ENCODE data around the gene TEAD1. TPM values are rescaled to one million over a fixed set of nuclear protein-coding genes. Genes with fewer than 3 reads are reported as not detected.

Gene TEAD1
- total and polyA plus RNA-seq, 2 experiments from 2014 or later: 24.5 to 103 TPM

DNA sequence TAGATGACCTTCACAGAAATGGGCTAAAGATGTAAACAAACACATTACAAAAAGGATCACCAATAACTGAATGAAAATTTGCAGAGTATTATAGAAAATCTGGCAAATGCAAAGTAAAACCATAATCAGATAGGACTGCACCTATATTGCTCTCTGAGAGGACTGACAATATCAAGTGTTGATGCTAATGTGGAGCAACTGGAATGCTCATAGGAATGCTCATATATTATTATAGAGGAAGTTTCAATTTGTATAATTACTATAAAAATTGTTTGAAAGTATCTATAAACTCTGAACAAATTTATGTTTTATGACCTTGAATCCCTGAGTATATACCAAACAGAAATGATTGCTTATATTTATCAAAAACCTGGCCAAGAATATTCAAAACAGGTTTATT lies 18.4 kb upstream of the TEAD1 start:
- Mint-ChIP-seq H3K27ac (no peak overlapping the region), H3K4me3 (no peak overlapping the region), H3K9me3 (peaks cover 15% of the 10 kb centered on the region), H3K4me1 (no peaks in the 10 kb centered on the region), H3K36me3 (ENCODE audit: low read depth) (peaks cover 10% of the 10 kb centered on the region; the same call in 2 of the 3 replicates), H3K27me3 (ENCODE audit: insufficient read depth, low read depth, poor library complexity) (no peaks in the 10 kb centered on the region)
- no peaks in the 10 kb centered on the region for H3K36me3 ChIP-seq (ENCODE audit: insufficient read depth)
- no peak overlapping the region for H3K4me2 ChIP-seq
- no peaks in the 10 kb centered on the region for H3K27me3 ChIP-seq (ENCODE audit: insufficient read depth)
- no peaks in the 10 kb centered on the region for H3K79me2 ChIP-seq (replicated peaks; ENCODE audit: insufficient read depth)
- no peak for ATAC-seq
- no peak for DNase-seq (ENCODE audit: low spot score)
- no peaks in the 10 kb centered on the region for H4K20me1 ChIP-seq (replicated peaks; ENCODE audit: insufficient read depth)
- H3F3A ChIP-seq (replicated peaks; ENCODE audit: low read depth): no peaks in the 10 kb centered on the region
- H3K27ac ChIP-seq (ENCODE audit: low read depth): no peak overlapping the region
- TF ChIP-seq JUNB (IDR thresholded peaks at IDR 0.05; ENCODE audit: unreplicated experiment) (no peak), ZNF114 (CRISPR knock-in tag; IDR thresholded peaks at IDR 0.05) (no peak), CREB1 (CRISPR knock-in tag; IDR thresholded peaks at IDR 0.05; ENCODE audit: low read depth) (no peak), ETS1 (IDR thresholded peaks at IDR 0.05) (no peak)
- H2AFZ ChIP-seq: no peak overlapping the region
- H3K9me2 ChIP-seq (ENCODE audit: insufficient read depth): no peaks in the 10 kb centered on the region
- H3K4me1 ChIP-seq (ENCODE audit: insufficient read depth): no peaks in the 10 kb centered on the region
- H3K4me3 ChIP-seq: no peak overlapping the region

DNA sequence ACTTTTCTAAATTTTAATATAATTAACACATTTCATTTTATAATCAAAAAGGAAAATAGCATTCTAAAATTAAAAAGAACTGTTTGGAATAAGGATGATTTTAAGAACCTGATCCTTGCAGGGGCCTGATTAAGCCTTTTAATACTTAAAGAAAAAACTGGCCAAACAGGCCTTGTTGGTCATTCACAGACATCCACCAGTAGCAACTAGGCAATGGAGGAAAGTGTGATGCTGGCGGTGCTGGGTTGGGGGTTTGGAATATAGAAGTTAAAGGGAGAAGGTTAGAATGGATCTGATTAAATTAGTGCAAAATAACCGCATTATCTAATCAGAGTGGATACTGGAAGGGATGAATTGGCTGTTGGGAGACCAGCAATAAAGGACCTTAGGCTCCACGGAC lies 16.9 kb upstream of the TEAD1 start:
- H3K4me2 ChIP-seq: no peak overlapping the region
- peaks cover 10% of the 10 kb centered on the region; the same call in 2 of the 3 replicates for H3K36me3 Mint-ChIP-seq (ENCODE audit: low read depth)
- ATAC-seq: no peak
- H3K9me2 ChIP-seq (ENCODE audit: insufficient read depth): 0 out of 2 replicates have a peak, but pooled peaks cover 4% of the 10 kb centered on the region
- DNase-seq (ENCODE audit: low spot score): no peak
- H3K4me3 ChIP-seq: no peak overlapping the region
- no peaks in the 10 kb centered on the region for H3K79me2 ChIP-seq (replicated peaks; ENCODE audit: insufficient read depth)
- peaks cover 15% of the 10 kb centered on the region for H3K9me3 Mint-ChIP-seq
- no peak overlapping the region for H2AFZ ChIP-seq
- H3K27ac Mint-ChIP-seq: no peak overlapping the region
- no peaks in the 10 kb centered on the region for H3K4me1 ChIP-seq (ENCODE audit: insufficient read depth)
- no peak overlapping the region for H3K27ac ChIP-seq (ENCODE audit: low read depth)
- H3K27me3 ChIP-seq (ENCODE audit: insufficient read depth): no peaks in the 10 kb centered on the region
- no peaks in the 10 kb centered on the region for H3K27me3 Mint-ChIP-seq (ENCODE audit: insufficient read depth, low read depth, poor library complexity)
- H3F3A ChIP-seq (replicated peaks; ENCODE audit: low read depth): no peaks in the 10 kb centered on the region
- H3K4me1 Mint-ChIP-seq: no peaks in the 10 kb centered on the region
- H3K4me3 Mint-ChIP-seq: no peak overlapping the region
- no peaks in the 10 kb centered on the region for H4K20me1 ChIP-seq (replicated peaks; ENCODE audit: insufficient read depth)
- H3K36me3 ChIP-seq (ENCODE audit: insufficient read depth): no peaks in the 10 kb centered on the region
- no peak for TF ChIP-seq STAT1 (IDR thresholded peaks at IDR 0.05; ENCODE audit: unreplicated experiment)
- TF ChIP-seq, protein P1, sequence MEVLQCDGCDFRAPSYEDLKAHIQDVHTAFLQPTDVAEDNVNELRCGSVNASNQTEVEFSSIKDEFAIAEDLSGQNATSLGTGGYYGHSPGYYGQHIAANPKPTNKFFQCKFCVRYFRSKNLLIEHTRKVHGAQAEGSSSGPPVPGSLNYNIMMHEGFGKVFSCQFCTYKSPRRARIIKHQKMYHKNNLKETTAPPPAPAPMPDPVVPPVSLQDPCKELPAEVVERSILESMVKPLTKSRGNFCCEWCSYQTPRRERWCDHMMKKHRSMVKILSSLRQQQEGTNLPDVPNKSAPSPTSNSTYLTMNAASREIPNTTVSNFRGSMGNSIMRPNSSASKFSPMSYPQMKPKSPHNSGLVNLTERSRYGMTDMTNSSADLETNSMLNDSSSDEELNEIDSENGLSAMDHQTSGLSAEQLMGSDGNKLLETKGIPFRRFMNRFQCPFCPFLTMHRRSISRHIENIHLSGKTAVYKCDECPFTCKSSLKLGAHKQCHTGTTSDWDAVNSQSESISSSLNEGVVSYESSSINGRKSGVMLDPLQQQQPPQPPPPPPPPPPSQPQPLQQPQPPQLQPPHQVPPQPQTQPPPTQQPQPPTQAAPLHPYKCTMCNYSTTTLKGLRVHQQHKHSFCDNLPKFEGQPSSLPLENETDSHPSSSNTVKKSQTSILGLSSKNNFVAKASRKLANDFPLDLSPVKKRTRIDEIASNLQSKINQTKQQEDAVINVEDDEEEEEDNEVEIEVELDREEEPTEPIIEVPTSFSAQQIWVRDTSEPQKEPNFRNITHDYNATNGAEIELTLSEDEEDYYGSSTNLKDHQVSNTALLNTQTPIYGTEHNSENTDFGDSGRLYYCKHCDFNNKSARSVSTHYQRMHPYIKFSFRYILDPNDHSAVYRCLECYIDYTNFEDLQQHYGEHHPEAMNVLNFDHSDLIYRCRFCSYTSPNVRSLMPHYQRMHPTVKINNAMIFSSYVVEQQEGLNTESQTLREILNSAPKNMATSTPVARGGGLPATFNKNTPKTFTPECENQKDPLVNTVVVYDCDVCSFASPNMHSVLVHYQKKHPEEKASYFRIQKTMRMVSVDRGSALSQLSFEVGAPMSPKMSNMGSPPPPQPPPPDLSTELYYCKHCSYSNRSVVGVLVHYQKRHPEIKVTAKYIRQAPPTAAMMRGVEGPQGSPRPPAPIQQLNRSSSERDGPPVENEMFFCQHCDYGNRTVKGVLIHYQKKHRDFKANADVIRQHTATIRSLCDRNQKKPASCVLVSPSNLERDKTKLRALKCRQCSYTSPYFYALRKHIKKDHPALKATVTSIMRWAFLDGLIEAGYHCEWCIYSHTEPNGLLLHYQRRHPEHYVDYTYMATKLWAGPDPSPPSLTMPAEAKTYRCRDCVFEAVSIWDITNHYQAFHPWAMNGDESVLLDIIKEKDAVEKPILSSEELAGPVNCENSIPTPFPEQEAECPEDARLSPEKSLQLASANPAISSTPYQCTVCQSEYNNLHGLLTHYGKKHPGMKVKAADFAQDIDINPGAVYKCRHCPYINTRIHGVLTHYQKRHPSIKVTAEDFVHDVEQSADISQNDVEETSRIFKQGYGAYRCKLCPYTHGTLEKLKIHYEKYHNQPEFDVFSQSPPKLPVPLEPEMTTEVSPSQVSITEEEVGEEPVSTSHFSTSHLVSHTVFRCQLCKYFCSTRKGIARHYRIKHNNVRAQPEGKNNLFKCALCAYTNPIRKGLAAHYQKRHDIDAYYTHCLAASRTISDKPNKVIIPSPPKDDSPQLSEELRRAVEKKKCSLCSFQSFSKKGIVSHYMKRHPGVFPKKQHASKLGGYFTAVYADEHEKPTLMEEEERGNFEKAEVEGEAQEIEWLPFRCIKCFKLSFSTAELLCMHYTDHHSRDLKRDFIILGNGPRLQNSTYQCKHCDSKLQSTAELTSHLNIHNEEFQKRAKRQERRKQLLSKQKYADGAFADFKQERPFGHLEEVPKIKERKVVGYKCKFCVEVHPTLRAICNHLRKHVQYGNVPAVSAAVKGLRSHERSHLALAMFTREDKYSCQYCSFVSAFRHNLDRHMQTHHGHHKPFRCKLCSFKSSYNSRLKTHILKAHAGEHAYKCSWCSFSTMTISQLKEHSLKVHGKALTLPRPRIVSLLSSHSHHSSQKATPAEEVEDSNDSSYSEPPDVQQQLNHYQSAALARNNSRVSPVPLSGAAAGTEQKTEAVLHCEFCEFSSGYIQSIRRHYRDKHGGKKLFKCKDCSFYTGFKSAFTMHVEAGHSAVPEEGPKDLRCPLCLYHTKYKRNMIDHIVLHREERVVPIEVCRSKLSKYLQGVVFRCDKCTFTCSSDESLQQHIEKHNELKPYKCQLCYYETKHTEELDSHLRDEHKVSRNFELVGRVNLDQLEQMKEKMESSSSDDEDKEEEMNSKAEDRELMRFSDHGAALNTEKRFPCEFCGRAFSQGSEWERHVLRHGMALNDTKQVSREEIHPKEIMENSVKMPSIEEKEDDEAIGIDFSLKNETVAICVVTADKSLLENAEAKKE (CRISPR knock-in tag; IDR thresholded peaks at IDR 0.05): no peak
- TF ChIP-seq, protein P2, sequence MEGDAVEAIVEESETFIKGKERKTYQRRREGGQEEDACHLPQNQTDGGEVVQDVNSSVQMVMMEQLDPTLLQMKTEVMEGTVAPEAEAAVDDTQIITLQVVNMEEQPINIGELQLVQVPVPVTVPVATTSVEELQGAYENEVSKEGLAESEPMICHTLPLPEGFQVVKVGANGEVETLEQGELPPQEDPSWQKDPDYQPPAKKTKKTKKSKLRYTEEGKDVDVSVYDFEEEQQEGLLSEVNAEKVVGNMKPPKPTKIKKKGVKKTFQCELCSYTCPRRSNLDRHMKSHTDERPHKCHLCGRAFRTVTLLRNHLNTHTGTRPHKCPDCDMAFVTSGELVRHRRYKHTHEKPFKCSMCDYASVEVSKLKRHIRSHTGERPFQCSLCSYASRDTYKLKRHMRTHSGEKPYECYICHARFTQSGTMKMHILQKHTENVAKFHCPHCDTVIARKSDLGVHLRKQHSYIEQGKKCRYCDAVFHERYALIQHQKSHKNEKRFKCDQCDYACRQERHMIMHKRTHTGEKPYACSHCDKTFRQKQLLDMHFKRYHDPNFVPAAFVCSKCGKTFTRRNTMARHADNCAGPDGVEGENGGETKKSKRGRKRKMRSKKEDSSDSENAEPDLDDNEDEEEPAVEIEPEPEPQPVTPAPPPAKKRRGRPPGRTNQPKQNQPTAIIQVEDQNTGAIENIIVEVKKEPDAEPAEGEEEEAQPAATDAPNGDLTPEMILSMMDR (conservative IDR thresholded peaks at IDR 0.05; ENCODE audit: low read depth in 2 of 2): no peak
- TF ChIP-seq REST (IDR thresholded peaks at IDR 0.05; ENCODE audit: unreplicated experiment): no peak
- TF ChIP-seq POLR2AphosphoS5 (IDR thresholded peaks at IDR 0.05; ENCODE audit: low read depth): no peak
- TF ChIP-seq CREB1 (CRISPR knock-in tag; IDR thresholded peaks at IDR 0.05; ENCODE audit: low read depth): no peak
